ENCODE results near the gene YPEL5.

Gene YPEL5

DNA sequence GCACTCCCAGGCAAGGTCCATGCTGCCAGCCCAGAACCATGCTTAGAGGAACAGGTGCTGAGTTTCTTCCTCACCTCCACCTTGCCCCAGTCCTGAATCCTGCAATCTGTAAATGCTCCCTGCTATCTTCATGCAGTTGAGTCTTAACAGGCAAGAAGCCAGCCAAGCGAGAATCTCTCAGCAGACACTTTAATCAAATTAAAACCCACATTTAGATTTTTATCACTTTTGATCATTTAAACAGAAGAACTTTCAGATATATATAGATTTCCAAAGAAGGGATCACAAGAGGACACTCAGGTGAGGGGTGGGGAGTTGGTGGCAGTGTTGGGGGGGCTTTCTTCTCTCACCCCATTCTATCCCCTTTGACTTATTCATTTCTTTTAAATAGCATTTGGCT lies 58.6 kb downstream of the YPEL5 start:
- DNase-seq (ENCODE audit: low spot score) = no peak

DNA sequence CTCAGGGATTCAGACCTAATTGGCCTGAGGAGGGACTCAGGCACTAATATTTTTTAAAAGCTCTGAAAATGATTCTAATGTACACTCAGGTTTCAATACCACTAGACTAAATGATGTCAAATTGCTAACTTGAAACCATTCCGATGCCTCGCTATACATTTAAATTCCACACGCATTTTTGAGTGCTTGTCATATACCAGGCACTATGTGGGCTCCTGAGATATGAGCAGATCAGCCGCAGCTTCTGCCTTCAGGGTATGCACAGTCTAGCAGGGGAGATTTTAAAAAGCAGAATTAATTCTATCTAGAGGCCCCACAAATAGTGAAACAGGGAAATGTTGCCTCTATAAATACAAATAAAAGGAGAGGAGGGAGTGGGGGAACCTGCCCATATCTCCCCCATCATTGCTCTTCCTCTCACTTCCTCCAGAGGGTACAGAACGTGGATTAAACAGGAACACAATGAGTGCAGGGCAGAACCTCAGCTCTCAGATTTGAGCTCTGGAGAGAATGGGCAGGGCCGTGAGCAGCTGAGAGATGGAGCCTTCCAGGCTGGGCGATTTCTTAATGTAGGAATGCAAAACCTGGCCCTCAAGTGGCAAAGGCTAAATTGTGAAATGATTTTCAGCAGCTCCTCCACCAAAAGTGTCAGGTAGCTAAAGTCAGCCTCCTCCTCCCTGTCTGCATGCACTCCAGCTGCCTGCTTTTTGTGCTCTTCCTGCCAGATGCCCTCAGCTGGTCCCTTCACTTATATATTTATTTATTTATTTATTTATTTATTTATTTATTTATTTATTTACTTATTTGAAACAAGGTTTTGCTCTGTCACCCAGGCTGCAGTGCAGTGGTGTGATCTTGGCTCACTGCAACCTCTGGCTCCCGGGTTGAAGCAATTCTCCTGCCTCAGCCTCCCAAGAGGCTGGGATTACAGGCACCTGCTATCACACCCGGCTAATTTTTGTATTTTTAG lies 59.9 kb downstream of the YPEL5 start:
- DNase-seq (ENCODE audit: low spot score) = no peak

DNA sequence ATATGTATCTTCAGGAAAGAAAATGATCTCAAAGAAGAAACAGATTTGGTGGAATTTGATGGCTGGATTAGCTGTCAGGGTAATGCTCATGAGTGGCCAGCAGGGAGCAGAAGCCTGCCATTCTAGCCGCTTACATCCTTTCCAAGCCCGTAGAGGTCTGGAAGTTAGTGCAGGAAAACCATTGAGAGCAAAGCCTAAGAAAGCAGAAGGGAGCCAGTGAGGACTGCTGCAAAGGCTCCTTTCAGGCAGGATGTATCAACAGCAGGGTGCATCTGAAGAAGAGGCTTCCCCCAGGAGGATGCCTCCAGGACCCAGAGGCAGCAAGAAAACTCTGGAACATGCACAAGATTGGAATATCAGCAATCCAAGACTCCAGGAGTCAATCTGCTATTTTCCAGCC lies 61.6 kb downstream of the YPEL5 start:
- peak; percentile 81 for DNase-seq (ENCODE audit: low spot score)

DNA sequence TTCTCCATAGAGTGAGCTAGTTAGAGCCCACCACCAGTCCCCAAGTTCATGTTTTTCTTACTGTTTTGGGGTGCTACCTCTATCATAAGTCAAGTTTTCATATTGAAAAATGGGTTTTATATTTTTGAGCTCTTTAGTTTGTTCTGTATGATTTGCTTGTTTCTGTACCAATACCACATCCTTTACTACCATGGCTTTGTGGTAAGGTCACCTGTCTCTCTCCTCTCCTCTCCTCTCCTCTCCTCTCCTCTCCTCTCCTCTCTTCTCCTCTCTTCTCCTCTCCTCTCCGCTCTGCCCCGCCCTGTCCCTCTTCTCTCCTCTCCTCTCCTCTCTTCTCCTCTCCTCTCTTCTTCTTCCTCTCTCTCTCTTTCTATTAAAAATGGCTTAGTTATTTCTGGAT lies 62.4 kb downstream of the YPEL5 start:
- DNase-seq (ENCODE audit: low spot score) = no peak

Measured in hematopoietic multipotent progenitor cell treated with erythropoietin and hydrocortisone succinate and interleukin-3 and kit ligand, for 17 days (in vitro differentiated cells).